HL-60 (cell line): ENCODE data around the gene EYA2.

Experiments used
- DNase-seq, 2 experiments: peaks; one replicate each; pipeline ENCODE4 v3.0.0-alpha.2; 2010 to 2020; ENCODE audit warnings: low read depth in 1 of 2, low spot score in 1 of 2
- H3K27ac ChIP-seq: fragments of 250-450 bp; sonication (Bioruptor Pico); replicated peaks from 2 replicates; pipeline ENCODE4 v1.5.1; 2020; ENCODE audit warnings: mild to moderate bottlenecking, moderate library complexity
- H3K27me3 ChIP-seq: fragments of 250-450 bp; sonication (Bioruptor Pico); 2 replicates; pipeline ENCODE4 v1.5.1; 2021; ENCODE audit warnings: mild to moderate bottlenecking, moderate library complexity; ENCODE audit not compliant: insufficient read depth, poor library complexity, severe bottlenecking
- H3K4me3 ChIP-seq: replicated peaks from 2 replicates; pipeline ENCODE4 v1.5.1; 2011; ENCODE audit warnings: mild to moderate bottlenecking, control low read depth, low read length; ENCODE audit not compliant: insufficient read depth
- GABPA ChIP-seq: IDR thresholded peaks from 2 replicates; pipeline ENCODE4 v1.6.1; 2012; ENCODE audit warnings: low read depth
- POLR2AphosphoS5 ChIP-seq: IDR thresholded peaks from 2 replicates; pipeline ENCODE4 v1.6.1; 2012; ENCODE audit warnings: low read depth
- REST ChIP-seq: IDR thresholded peaks from 2 replicates; pipeline ENCODE4 v1.6.1; 2012; ENCODE audit warnings: low read depth; ENCODE audit not compliant: insufficient replicate concordance
- SPI1 ChIP-seq: IDR thresholded peaks from 2 replicates; pipeline ENCODE4 v1.6.1; 2012; ENCODE audit warnings: low read depth, mild to moderate bottlenecking, borderline replicate concordance
- TF ChIP-seq, protein P1 (sequence below): IDR thresholded peaks from one replicate; pipeline ENCODE4 v1.5.1; 2011; ENCODE audit warnings: low read length, control low read depth, inconsistent platforms; ENCODE audit not compliant: insufficient read depth

EYA2 gene

DNA sequence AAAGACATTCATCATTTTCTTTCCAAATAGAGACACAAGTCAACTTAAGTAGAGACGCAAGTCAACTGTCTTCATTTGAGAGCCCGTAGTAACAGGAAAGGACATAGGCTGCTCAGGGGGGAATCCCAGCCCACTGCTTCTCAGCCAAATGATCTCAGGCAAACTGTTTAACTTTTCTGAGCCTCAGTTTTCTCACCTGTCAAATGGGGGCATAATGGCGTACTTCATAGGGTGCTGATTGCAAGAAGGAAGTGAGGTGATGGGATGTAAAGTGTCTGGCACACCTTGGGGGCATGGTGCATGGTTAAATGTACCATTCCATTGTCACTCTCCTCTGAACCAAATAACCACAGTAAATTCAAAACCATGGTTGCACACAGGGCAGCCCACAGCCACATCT lies 96.5 kb downstream of the EYA2 start:
- Histone ChIP-seq H3K27me3 (peaks cover 6% of the 10 kb centered on the region), H3K27ac (no peak overlapping the region), H3K4me3 (no peak overlapping the region)
- TF ChIP-seq SPI1 (no peak), GABPA (no peak), REST (no peak), POLR2AphosphoS5 (no peak)
- TF ChIP-seq, protein P1, sequence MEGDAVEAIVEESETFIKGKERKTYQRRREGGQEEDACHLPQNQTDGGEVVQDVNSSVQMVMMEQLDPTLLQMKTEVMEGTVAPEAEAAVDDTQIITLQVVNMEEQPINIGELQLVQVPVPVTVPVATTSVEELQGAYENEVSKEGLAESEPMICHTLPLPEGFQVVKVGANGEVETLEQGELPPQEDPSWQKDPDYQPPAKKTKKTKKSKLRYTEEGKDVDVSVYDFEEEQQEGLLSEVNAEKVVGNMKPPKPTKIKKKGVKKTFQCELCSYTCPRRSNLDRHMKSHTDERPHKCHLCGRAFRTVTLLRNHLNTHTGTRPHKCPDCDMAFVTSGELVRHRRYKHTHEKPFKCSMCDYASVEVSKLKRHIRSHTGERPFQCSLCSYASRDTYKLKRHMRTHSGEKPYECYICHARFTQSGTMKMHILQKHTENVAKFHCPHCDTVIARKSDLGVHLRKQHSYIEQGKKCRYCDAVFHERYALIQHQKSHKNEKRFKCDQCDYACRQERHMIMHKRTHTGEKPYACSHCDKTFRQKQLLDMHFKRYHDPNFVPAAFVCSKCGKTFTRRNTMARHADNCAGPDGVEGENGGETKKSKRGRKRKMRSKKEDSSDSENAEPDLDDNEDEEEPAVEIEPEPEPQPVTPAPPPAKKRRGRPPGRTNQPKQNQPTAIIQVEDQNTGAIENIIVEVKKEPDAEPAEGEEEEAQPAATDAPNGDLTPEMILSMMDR: no peak
- no peak for DNase-seq

- H3K4me3 ChIP-seq: no peak overlapping the region
- no peak overlapping the region for H3K27ac ChIP-seq
- no peak for DNase-seq
- no peak for TF ChIP-seq GABPA
- TF ChIP-seq, protein P1: no peak
- no peak for TF ChIP-seq SPI1
- TF ChIP-seq REST: no peak
- TF ChIP-seq POLR2AphosphoS5: no peak
- H3K27me3 ChIP-seq: peaks cover 6% of the 10 kb centered on the region
These were observed 97.4 kb downstream of the EYA2 start for GRCh38 chr20:46991880-46992639.

- Histone ChIP-seq H3K27me3 (peaks cover 6% of the 10 kb centered on the region), H3K4me3 (no peak overlapping the region), H3K27ac (no peak overlapping the region)
These were observed 98.0 kb downstream of the EYA2 start for GRCh38 chr20:46992640-46993035.

More at GRCh38 chr20:46992640-46993035, 98.0 kb downstream of the EYA2 start:
- no peak for TF ChIP-seq POLR2AphosphoS5
- TF ChIP-seq, protein P1: no peak
- TF ChIP-seq SPI1: no peak
- no peak for TF ChIP-seq GABPA
- no peak for TF ChIP-seq REST
- no peak for DNase-seq
